Measurements from ENCODE around the gene CCL25.

DNA sequence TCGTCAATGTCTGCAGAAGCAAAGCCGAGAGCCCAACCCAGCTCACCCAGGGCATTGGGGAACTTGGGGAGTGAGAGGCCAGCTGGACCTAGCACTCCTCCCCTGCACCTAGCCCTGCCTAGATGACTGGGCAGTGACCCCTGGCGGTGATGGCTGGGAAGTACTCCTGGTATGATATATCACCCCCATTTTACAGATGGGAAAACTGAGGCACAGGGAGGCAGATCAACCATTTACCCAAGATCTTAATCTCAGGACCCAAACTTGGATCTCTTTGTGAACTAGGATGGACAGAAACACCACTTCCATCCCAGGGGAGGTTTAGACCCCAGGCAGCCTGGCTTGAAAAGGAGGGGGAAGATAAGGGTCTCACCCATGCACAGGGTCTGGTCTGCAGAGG is 43.5 kb downstream of the CCL25 start:
- TF ChIP-seq, protein P1, sequence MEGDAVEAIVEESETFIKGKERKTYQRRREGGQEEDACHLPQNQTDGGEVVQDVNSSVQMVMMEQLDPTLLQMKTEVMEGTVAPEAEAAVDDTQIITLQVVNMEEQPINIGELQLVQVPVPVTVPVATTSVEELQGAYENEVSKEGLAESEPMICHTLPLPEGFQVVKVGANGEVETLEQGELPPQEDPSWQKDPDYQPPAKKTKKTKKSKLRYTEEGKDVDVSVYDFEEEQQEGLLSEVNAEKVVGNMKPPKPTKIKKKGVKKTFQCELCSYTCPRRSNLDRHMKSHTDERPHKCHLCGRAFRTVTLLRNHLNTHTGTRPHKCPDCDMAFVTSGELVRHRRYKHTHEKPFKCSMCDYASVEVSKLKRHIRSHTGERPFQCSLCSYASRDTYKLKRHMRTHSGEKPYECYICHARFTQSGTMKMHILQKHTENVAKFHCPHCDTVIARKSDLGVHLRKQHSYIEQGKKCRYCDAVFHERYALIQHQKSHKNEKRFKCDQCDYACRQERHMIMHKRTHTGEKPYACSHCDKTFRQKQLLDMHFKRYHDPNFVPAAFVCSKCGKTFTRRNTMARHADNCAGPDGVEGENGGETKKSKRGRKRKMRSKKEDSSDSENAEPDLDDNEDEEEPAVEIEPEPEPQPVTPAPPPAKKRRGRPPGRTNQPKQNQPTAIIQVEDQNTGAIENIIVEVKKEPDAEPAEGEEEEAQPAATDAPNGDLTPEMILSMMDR (IDR thresholded peaks at IDR 0.05; ENCODE audit: low read depth, low read length), result peak; percentile 32
- no peak for TF ChIP-seq MYC (IDR thresholded peaks at IDR 0.05; ENCODE audit: low read depth, low read length)
